HG02623 (cell line): ENCODE data around the gene ALK.

ENCODE experiments used
- ATAC-seq: cut with Tn5 transposase; IDR thresholded peaks from one replicate; pipeline ENCODE4 v1.9.1; 2021; ENCODE audit warnings: moderate library complexity; ENCODE audit not compliant: unreplicated experiment

ALK gene

DNA sequence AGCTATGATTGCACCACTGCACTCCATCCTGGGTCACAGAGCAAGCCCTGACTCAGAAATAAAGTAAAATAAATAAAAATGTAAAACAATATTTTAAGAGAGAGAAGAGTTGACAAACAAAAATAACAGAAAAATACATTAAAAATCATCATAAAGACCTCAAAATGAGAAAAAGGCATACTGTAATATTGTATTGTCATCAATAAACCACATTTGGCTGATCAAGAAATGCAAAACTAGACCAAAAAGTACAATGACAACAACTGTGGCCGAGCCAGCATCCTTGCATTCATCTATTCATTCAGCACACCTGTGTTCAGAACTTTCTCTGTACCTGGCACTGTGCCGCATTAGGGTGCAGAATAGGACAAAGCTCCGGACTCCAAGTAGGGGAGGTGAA is 121.8 kb downstream of the ALK start:
- no peak for ATAC-seq

DNA sequence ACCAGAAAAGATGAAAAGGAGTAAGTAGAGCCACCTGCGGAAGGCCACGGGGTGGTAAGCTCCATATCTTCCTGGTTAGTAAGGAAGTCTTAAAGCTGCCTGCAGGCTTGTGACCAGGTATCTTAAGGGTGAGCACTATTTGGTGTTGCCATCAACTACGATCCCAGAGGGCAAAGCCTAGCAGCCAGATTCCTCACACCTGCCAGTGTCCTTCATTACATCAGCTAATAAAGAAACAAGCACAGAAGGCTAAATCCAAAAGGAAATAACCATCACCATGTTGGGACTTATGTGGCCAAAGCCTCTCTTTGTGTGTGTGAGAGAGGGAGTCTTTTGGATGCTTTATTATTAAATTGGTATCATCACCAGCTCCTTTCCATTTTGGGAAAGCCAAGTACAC is 123.5 kb downstream of the ALK start:
- ATAC-seq: no peak

DNA sequence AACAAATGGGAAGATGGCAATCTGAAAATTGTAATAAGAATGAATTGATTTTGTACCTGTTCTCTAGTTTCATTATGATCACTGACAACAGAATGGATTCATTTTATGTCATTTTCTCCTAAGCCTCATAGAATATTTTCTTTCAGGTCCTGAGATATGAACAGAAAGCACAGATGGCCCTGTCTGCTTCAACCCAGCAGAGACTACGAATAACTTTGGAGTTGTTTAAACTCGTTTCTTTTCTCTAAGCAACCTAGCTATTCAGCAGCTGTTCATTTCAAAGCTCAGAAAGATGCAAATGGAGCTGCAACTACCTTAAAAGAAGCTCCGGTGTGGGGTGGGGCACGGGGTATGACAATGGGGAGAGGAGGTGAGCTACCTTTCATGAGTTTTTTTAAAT is 124.9 kb downstream of the ALK start:
- ATAC-seq: no peak

DNA sequence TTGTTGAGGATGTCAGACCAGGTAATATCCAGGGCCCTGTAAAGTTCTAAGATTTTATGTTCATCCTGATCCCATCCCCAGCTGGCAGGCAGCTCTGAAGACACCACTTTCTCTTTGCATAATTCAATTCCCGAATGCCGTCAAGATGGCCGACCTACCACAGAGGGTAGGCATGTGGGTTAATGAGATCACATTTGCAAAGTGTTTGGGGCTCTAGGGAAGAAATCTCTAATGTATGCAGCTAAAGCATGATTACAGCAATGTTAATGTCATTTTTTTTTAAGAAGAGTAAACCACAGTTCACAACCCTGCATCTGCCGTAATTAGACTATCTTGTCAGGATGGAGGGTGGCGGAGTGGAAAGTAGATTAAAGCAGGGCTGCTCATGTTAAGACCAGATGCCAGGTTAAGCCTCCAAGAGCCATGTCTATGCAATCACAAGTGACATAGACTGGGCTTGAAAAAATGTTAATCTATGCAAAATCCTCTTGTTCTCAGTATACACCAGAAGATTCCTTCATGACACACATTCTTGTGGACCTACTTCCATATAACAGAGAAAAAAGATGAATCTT is 131.4 kb downstream of the ALK start:
- no peak for ATAC-seq

DNA sequence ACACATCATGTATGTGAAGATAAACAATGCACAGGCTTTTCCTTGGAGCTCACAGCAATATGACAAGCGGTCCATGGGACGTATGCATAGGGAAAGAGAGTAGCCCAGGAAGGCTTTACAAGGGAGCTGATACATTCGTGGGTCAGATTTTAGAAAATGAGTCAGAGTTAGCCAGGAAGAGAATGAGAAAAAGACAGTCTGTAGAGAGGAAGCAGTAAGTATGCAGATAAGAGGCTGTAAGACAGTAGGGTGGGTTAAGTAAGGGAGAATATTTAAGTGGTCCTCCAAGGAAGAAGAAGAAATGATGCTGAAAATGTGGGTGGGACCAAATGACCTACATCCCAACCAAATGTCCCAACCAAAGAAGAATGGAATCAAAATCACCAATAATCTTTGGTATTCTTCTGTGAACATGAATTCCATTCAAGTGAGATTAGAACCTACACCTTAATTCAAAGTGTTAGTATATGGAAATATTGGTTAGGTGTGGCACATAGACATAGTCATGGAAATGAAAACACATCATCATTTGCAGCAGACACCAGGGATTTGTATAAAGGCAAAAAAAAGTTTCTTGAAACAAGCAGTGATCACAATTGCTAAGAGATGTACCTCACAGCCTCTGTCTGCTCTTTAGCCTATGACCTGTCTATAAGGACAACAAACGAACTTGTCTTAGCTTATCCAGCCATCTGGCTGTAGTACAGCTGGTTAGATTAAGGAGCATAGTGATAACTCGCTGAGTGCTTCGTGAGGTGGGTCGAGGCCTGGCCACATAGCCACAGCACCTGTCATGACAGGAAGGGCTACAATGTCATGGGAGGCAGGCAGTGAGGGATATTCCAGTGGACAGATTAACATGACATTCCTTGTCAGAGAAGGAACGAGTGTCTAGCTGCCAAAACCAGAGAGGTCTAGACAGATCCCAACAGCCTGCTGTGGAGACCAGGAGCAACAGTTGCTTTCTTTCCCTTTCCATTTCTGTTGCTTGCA is 133.6 kb downstream of the ALK start:
- ATAC-seq: no peak

DNA sequence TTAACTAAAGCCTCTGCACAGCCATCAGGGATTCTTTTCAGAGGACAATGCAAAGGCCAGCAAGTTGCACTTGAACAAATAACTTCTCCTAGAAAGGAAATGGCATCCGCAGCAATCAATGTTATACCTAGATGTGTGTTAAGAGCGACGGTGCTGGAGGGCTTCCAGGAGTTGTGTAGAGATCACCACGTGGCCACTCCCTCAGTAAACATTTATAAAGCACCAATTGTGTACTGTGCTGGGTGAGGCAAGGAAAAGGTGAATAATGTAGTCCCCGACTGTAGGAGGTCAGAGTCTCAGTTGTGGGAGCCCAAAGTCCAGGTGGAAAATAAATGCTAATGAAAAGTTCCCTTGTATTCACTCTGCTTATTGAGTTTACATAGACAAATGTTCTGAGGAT is 135.0 kb downstream of the ALK start:
- no peak for ATAC-seq

DNA sequence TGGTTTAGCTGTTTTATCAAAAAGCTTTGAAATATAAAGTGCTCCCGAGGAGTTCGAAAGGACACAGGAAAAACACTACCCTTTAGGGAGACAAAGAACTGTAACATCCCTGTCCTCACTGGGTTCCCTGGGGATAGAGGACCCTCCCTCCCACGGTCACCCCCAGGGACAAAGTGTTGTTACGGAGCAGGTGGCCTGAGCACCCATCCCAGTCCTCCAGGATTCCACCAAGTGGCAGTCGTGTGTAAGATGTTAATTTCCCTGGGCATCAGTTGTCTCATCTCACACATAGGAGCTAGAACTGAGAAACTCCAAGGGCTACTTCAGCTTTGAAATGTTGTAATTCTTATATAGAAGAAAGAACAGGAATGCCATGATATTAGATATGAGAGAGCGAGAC is 137.7 kb downstream of the ALK start:
- no peak for ATAC-seq

DNA sequence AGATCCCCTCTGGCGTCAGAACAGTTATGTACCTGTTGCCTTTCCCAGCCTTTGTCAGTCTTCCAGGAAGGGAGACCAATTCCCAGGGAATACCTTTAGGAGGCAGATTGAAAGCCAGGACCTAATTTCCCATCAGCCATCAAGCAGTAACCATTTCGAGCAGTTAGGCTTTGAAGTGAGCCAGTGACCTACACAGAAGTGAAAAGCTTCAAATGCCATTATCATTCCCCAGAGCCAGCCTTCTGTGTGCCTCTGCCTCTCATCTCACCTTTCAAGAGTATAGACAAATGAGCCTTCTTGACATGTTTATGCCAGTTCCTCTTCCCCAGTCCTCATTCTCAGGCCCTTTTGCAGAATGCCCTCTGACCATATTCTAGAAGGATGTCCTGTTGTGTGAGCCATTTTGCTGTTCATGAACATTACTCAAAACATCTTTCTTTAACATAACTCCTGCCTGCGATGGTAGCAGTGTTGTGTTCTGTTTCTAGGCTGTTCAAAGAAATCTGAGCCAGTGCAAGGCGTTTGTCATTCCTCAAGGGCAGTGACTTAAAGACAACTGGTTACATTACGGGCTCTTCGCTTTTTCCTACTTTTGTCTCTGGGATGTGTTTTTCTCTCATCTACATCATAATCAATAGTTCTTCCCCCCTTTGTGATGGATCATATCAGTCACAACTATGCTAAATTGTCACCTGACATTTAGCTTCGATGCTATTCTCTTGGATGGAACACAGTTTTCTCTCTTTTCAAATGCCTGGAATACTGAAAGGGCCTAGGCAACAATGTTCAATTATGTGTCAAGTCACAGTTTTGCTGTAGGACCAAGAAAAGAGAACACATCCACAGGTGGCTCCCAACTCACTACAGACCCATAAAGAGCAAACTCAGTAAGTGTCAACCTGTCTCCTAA is 138.6 kb downstream of the ALK start:
- no peak for ATAC-seq

DNA sequence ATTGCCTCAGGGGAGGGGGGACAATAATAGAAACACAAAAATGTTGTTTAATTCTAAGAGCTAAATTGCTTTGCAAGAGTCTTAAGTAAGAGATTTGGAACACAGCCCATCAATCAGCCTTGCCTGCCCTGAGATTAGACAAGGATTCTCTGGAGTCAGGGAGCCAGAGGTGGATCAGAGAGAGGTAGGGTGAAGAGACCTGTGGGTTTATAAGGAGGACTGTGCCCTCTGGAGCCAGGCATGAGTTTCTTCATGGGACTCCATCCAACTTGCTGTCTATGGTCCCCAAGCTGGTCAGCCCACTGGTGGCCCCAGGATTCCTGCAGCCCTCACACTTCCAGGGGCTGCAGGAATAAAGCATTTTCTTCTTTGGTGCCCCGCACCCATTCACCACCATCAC is 139.3 kb downstream of the ALK start:
- ATAC-seq: no peak

DNA sequence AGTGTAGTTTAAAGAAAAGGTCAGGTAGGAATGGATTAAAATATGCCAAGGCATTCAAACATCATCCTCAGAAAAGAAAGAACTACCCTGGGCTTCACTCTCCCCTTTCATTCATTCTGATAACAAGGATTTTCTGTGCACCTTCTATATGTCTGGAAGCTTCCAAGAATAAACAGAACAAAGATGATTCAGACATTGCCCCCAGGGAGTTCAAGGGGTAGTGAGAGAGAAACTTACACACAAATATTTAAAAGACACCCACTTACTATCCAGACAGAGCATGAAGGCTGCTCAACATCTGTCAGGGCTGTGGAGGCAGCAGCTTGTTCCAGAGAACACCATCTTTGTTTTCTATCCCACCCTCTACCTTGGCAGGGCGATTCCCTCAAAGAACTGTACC is 140.5 kb downstream of the ALK start:
- ATAC-seq: no peak

DNA sequence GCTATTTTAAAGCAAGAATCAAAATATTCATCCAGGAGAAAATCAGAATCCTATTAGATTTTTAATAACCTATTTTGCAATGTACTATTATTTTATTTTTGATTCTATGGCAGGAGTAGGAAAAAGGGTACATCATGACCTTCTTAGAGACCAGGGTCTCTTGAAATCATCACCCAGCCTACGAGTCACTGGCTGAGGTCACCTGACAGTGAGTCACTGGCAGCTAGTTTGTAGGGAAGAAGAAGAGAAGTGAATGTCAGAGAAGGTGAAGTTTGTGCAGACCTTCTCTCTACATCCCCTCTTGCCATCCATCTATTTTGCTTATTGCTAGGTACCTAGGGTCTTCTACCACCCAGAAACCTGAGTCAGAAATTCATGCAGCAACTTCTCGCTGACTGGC is 144.2 kb downstream of the ALK start:
- no peak for ATAC-seq

DNA sequence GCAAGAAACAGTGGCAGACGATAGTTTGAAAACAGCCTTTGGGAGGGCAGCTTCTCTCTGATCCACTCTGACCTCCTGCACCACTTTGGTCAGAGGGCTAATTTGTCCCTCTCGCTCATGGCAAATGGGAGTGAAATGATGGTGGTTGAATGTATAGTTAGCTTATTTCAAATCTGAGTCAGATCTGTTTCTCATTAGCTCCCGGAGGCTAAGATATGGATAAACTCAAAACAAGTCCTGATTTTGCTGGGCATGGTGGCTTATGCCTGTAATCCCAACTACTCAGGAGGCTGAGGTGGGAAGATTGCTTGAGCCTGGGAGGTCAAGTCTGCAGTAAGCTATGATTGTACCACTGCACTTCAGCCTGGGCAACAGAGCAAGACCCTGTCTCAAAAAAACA is 145.0 kb downstream of the ALK start:
- ATAC-seq: no peak

DNA sequence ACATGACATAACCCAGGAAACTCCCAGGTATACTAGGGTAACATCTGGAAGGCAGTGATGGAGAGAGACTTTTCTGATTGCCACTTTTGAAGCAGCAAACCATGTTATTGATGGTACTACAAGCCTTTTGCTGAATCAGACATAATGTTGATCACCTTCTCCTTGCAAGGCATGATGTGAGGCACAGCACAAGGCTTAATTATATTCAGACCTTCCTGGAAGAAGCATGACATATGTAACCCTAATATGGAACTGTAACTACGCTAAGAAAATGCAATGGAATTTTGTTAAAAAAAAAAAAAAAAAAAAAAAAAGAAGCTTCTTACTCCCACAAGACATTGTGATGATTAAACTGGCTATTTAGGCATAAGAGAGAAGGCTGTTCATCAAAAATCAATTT is 145.4 kb downstream of the ALK start:
- ATAC-seq: no peak

DNA sequence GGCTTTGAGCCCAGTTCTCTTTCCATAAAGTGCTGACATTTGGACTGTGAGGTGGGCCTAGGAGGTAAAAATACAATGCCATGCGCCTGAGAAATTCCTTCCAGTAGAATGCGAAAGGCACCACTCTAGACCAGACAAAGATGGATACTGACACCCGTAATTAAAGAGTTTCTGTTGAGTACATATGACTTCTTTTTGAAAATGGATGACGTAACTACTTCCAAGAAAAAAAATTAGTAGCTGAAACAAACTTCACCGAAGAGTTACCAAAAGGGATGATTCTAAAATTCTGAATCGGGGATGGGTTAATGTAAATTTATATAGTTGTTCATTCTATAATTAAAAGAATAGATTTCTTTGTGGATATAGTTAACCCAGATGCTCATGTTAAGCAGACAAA is 146.8 kb downstream of the ALK start:
- ATAC-seq: no peak

DNA sequence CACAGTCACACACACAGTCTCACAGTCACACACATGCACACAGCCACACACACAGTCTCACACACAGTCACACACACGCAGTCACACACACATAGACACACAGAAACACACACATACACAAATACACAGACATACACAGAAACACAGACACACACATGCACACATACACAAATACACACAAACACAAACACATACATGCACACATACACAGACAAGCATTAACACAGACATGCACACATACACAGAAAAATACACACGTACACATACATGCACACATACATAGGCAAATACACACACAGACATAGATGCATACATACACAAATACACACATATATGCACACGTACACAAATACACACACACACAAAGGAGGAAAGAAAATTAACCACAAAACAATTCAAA is 150.5 kb downstream of the ALK start:
- no peak for ATAC-seq

DNA sequence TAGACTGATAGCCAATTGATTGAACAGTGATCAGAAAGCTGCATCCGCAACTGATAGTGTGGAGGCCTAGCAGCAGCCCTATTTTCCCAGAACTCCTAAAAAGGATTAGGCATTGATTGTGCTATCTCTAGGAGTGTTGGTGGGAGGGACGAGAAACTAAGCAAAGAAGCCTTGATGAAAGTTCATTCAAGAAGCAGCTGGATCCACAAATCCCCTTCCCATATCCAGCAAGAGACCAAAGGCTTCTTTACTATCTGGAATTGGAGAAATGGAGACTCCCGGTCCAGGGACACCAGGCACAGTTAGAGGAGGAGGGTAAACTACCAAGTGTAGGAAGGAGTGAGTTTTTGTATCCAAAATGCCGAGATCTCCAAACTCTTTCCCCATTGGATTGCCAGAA is 151.5 kb downstream of the ALK start:
- no peak for ATAC-seq

DNA sequence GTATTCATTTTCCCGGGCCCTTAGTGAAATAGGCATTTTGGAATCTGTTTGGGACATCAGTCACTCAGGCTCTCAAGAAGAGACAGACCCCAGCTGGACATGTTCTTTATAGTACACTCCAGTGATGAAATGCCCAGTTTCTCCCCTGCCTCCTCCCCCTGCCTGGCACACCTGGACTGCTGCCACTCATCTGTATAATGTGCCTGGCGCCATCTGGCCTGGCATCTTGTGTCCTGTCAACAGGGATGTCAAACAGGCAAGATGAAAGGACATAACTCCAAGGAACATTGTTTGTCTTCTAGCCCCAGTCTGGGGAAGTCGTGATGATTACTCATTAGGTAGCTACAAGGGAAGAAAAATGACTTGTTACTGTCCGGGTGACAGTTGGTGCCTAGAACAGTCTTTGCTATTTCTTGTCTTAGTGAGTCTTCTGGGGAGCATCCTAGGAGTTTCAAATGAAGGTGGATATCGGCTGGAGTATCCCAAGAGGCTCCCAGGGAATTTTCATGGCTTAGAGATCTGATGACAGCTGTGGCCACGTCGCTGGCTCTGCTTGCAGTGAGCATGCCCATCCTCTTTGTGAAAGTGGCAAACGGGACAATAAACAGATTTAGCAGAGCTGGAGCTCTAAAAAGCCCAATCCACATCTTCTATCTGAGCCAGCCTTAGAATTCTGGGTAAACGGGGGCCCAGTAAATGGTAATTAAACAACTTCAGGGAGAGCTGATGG is 153.6 kb downstream of the ALK start:
- ATAC-seq: no peak

DNA sequence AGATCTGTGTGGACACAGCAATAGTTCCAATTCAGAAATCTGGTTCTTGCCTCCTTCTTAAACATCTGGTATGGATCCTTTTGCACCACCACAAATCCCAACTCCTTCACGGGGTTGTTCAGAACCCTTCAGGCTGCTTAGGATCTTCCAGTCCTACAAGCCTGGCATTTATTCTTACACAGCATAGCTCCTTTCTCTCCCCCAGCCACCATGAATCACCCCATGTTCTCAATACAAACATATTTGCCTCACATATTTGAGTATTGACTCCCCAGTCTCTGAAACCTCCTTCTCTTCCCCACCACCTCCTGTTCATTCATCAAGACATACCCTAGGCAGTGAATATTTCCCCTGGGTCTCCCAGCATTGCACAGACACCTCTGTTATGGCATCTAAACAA is 155.2 kb downstream of the ALK start:
- no peak for ATAC-seq

DNA sequence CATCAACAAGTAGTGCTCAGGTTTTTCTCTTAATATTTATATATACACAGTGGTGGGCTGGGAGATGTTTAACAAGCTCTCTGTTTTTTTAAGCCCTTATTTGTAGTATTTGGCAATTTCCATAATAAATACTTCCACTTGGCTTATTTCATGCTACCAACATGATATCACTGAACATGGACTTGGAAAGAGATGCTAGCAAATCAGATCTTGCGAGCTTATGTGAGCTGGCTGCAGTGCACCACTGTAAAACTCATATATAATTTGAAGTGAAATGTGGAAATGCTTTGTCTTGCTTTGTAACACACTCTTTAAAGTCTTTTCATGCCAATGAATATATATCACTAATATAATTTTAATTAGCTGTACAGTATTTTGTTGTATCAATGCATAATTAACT is 155.7 kb downstream of the ALK start:
- no peak for ATAC-seq

DNA sequence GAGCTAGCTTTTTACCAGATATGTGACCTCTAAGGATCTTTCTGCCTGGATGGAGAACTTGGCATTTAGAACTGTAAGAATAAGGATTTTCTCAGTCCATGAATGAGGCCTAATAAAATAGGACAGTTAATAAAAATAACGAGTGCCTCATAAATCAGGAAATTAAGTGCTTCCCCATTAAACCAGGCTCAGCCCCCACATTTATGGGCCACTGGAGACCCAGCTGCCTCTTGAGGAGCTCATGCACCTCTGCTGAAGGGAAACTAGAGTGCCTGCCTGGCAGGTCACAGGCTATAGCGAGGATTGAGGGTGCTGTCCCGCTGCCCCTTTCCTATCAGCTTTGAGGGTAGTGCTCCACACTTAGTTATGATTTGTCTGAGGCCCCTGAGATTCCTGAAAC is 158.0 kb downstream of the ALK start:
- ATAC-seq: no peak

DNA sequence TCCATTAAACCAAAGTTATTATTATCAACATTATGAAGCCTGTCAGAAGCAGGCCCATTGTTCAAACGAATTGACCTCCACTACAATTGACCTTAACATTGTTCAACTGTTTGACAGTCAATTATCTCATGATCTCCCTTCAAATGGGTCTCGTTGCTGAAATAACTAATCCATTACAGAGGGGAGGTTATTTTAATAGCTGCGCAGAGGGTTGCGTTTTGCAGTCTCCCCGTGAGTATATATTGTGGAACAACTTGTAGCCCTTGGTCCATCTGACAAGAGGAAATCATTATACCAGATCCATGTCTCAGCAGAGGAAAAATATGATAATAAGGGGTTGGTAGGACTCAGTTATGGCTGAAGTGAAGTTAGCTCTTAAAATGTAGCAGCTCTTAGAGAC is 159.1 kb downstream of the ALK start:
- no peak for ATAC-seq
